OCI-M1 (cell line): ENCODE data around the gene RAB11FIP3.

Experiments used
- DNase-seq: peaks from one replicate; lab custom pipeline; 2025; lab: John Stamatoyannopoulos, UW

The RAB11FIP3 gene

DNA sequence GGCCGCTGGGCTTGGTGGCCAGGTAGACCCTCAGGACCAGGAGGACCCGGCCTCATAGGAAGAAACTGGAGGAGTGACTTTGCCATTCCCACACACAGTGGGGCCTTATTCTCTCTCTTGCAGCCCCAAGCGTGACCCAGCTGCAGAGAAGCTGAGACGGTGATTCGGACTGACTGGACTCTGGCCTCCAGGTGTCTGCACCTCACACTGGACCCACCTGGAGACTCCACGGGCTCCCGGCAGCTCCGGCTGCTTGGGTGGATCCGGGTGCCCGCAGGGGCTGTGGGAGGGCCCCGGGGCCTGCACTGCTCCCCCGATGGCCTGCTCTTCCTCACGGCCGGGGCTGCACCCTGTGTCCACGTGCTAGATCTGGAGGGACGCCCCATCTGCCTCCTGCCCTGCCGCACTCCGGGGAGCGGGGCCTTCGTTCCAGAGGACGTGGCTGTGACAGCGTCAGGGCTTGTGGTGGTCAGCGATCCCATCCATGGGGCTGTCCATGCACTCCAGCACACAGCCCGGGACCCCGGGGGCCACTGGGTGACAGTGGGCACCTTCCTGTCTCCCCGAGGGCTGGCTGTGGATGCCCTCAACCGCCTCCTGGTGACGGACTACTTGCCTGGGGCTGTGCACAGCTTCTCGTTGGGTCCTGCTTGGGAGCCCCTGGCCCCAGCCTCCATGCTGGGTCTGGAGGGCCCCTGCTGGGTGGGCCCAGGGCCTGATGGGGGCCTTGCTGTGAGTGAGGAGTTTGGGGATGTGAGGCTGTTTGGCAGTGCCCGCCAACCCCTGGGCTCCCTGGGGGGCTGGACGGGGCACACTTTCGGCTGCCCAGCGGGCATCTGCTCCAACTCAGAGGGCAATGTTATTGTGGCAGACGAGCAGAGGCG, 142.2 kb downstream of the RAB11FIP3 start:
- no peak for DNase-seq

DNA sequence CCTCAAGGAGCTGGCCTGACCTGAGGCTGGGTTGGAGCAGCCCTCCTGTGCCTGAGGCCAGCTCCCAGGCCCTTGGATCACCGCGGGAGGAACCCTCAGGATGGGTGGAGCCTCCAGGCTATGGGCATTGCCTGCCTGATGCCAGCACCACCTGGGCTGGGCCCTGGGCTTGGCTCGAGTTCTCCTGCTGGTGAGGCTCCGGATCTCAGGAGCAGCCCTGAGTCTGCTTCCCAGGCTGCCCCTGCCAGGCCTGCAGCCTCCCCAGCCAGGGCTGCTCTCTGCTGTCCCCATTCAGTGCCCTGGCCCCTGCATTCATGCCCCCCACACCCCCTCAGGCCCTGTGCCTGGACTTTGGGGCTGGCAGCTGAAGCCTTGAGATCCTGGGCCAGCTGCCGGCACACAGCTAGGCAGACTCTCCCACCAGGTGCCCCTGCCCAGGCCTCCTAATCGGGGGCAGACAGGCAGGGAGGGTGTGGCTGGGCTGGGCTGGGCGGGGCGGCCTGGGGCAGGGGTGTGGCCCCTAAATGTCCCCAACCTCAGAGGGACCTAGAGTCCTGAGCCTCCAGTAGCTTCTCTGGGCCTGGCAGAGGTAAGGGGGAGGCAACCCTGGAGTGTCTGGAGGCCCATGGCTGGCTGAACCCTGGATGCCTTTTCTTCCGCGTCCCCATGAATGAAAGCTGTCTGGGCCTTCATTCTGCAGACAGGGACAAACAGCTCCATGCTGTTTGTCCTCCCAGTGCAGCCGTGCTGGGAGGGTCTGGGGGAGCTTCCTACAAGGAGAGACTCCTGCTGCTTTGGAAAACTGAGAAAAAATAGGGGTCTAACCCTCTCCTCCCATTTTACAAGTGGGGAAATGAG, 143.2 kb downstream of the RAB11FIP3 start:
- DNase-seq: peak; percentile 63

DNA sequence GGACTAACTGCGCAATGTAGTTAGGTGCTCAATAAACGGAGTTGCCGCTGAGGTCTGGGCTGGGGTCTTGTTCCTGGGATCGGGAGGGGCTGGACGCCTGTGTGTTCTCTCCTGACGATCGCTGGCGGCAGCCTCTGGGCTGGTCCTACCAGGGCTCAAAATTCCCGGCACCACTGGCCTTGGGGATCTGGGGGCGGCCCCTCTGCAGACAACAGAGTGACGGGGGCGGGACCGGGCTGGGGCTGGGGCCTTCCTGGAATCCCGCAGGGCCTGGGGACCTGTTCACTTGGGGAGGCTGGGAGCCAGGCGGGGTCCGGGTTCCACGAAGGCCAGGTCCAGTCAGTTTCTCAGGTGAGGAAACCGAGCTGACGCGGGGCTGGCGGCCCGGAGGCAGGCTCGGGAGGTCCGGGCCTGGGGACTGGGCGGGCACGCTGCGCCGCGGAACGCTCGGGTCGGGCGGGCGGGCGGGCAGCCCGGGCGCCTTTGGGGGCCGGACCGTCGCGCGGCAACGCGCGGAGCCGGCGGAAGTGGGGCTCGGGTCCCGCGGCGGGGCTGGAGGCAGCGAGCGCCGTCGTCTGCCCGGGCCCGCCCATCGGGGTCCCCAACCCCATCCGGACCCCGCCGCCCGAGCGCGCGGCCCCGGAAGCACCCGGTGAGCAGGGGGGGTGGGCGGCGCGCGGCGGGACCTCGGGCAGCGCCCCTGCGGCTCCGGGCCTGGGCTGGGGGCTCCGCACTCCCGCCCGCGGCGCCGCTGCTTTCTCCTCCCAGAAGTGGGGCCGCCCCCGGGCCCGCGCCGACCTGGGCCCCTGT, 144.2 kb downstream of the RAB11FIP3 start, which contains the start of gene PIGQ:
Gene PIGQ, plus strand, starts transcription at position 524 of the 810 bp plus-strand sequence. CDS start 4,107 bp downstream, outside the sequence.
- peak; percentile 80 for DNase-seq
